Myocyte (in vitro differentiated cells): ENCODE results near the gene BIRC2. TPM values are rescaled to one million over a fixed set of nuclear protein-coding genes. Genes with fewer than 3 reads are reported as not detected.

Experiments
- DNase-seq: peaks from one replicate; pipeline ENCODE4 v3.0.0-alpha.2; 2012; ENCODE audit warnings: low read depth
- total RNA-seq: library from RNA; depleted of rRNA; stranded (reverse); fragments of >200 nt; gene quantifications from 2 replicates; pipeline ENCODE4 v1.2.3, GENCODE V29; 2014

BIRC2 gene
- total RNA-seq, 1 donor from 2014 or later, result 57.2 TPM

- DNase-seq, result no peak
Observed at GRCh38 chr11:102399189-102399588, 52.2 kb downstream of the BIRC2 start.

GRCh38 chr11:102400603-102401002 is 53.6 kb downstream of the BIRC2 start:
- DNase-seq, result no peak

GRCh38 chr11:102401905-102402304 is 54.9 kb downstream of the BIRC2 start:
- DNase-seq, result peak; percentile 23

- no peak for DNase-seq
Observed at GRCh38 chr11:102402548-102402947, 55.5 kb downstream of the BIRC2 start.

- DNase-seq, result no peak
Observed at GRCh38 chr11:102405501-102405900, 58.5 kb downstream of the BIRC2 start.

- no peak for DNase-seq
Observed at GRCh38 chr11:102406099-102406498, 59.1 kb downstream of the BIRC2 start.

- DNase-seq, result peak; percentile 36
Observed at GRCh38 chr11:102407901-102408300, 60.9 kb downstream of the BIRC2 start.

- DNase-seq, result no peak
Observed at GRCh38 chr11:102408339-102408738, 61.3 kb downstream of the BIRC2 start.

- DNase-seq, result peak; percentile 43
Observed at GRCh38 chr11:102410382-102410784, 63.4 kb downstream of the BIRC2 start.

GRCh38 chr11:102411142-102411541 is 64.1 kb downstream of the BIRC2 start:
- no peak for DNase-seq

- DNase-seq, result no peak
Observed at GRCh38 chr11:102413497-102413896, 66.5 kb downstream of the BIRC2 start.

GRCh38 chr11:102414559-102414958 is 67.5 kb downstream of the BIRC2 start:
- no peak for DNase-seq

GRCh38 chr11:102415304-102415916 is 68.4 kb downstream of the BIRC2 start:
- no peak for DNase-seq

GRCh38 chr11:102416976-102417375 is 70.0 kb downstream of the BIRC2 start:
- DNase-seq, result no peak

GRCh38 chr11:102419181-102419580 is 72.2 kb downstream of the BIRC2 start:
- DNase-seq, result no peak

- no peak for DNase-seq
Observed at GRCh38 chr11:102420547-102420946, 73.5 kb downstream of the BIRC2 start.

- DNase-seq, result peak; percentile 96
Observed at GRCh38 chr11:102421261-102421660, 74.2 kb downstream of the BIRC2 start.

- DNase-seq, result no peak
Observed at GRCh38 chr11:102422817-102423712, 76.1 kb downstream of the BIRC2 start.

GRCh38 chr11:102423936-102424335 is 76.9 kb downstream of the BIRC2 start:
- no peak for DNase-seq

GRCh38 chr11:102426000-102426399 is 79.0 kb downstream of the BIRC2 start:
- no peak for DNase-seq

GRCh38 chr11:102426570-102426969 is 79.6 kb downstream of the BIRC2 start:
- no peak for DNase-seq

- no peak for DNase-seq
Observed at GRCh38 chr11:102427068-102427467, 80.1 kb downstream of the BIRC2 start.
